Hepatic stellate cell (primary cell): ENCODE results near the gene SPATA6L.
A peak's percentile ranks its signal among the peaks of the same experiment; 100 is the strongest.

Experiments
- DNase-seq: peaks from one replicate; pipeline ENCODE4 v3.0.0; 2011; ENCODE audit warnings: low spot score

The SPATA6L gene, protein sequence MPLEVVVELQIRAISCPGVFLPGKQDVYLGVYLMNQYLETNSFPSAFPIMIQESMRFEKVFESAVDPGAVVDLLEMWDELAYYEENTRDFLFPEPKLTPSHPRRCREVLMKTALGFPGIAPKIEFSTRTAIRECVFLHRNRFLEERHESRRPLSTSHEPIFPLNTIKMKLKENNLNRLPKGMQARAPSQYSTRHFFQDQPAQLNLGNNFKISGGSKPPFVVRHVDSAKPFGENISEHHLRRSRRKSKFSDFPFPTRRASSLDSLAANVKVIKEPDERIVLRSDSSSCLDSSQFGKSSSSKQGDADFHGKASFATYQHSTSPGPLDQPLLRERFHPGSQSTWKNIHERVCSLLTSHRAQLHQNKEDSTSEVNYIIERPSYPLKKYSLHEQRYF

DNA sequence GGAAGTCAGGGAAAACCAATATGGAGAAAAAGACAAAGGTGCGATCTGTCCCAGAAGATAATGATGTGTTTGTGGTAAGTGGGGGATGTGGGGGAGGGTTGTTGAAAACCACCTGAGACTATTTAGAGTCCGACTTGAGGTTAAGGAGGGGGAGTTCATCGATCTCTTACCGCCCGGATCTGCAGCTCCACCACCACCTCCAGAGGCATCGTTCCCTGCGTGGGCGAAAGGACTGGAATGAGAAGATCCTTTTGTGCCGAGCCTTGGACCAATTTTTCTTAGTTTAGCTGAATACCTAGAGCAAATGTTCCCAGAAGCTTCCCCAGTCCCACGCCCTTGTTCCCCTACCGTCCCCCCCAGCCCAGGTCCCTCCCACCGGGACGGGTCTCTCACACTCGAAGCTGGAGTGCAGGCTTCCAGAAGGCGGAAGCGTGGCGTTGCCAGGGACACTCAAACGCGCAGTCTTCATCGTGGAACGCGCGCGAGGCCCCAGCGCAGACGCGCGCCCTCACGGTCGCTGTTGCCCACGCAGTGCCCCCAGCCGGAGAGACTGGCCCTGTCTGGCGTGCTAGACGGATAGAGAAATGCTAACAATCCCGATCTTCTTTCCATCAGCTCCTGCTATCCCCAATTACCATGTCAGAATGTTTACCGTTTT lies at the start of gene SPATA6L:
Gene SPATA6L, minus strand, starts transcription at position 439 of the 658 bp plus-strand sequence. Its CDS starts 230 bp downstream, at position 209.
- peak; percentile 60 for DNase-seq

DNA sequence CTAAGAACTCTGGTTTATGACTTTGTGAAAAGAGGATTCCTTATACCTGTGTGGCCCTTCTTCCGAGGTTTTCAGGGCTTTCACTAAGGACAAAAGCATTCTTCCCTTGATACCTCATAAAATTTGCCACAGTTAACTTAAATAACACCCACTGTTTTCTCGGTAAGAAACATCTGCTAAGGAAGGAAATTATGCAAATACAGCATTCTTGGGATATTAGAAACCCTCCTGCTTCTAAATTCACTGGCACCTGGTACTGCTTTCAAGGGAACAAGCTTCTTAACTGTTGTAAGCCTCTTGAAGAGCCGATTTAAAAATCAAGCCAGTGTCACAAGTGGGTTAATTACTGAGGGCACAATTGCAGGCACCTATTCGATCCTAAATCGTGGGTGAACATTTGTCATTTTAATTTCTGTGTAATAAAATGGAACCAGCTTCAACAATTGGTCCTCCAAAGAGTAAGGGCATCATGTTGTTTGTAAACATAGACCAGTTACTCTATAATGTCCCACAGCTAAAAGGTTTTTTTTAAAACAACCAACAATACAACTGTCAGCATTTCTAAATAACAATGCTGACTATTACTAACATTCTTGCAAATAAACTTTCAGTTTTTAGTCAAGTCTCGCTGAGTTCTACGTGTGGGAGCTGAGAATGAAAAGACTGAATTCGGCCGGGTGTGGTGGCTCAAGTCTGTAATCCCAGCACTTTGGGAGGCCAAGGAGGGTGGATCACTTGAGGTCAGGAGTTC lies 48.2 kb upstream of the SPATA6L start:
- DNase-seq = no peak

DNA sequence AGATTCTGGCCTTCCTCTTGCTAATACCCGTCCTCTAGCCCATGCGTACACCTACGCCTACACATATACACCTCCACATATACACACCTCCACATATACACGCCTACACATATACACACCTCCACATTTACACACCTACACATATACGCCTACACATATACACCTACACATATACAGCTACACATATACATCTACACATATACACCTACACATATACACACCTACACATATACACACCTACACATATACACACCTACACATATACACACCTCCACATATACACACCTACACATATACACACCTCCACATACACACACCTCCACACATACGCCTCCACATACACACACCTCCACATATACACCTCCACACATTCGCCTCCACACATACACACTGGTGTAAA lies 47.6 kb upstream of the SPATA6L start:
- no peak for DNase-seq

DNA sequence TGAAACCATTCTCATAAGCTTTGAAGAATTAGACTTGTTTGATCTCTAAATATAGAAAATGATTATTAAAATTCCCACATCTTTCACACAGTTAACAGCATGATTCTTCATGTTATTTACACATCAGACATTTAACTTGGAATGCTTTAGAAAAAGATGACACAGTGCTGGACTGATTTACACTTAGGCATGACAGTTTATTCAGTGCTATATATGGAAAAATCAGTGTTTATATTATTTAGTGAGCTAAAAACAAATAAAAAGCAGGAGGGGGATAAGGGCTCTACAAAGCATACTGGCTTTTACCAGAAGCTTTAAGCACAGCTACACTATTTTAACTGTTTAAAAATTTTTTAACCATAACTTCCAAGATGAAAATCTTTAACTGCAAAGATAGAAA lies 43.1 kb upstream of the SPATA6L start:
- DNase-seq = no peak

DNA sequence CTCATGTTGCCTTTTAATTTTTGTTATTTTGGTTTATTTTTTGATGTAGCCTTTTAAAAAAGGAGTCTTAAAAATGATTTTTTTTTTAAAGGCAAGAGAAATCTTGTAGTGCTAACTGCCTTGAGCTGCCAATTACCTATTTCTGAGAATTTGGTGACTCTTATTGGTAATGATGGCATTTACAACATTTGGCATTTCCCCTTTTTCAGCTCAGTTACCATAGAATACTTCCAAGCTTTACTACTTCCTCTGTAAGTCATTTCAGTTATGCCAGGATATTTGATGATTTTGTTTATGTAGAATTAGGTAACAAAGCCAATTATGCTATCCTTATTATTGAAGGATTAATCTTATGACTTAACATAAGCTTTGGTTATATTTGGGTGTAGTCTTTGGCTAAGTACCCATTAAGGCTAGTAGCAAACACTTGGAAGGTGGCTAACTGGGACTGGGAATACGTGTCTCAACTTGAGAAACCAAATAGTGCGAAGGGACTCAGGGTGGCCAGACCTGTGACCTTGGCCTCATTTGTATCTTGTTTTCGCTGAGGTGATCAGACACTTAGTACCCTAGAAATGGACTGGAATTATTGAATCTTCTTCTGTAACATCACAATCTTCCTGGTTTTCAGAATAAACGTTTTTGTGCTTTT lies 40.8 kb upstream of the SPATA6L start:
- no peak for DNase-seq

DNA sequence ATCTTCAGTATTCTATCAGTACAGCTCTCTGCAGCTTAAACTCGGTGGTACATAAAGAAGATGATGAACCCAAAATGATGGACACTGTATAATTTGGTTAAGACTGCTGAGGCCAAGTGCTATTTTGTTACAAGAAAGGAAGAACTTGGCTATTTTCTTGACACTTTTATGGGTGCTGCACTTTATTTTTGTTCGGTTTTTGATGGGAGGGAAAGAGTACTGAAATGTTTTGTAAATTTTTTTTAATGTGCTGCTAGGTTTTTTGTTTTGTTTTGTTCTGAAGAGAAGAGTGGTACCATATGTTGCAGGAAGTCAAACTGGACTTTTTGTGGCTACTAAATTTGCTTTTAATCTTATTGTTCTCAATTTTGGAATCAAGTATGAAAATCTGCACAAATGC lies 39.7 kb upstream of the SPATA6L start:
- no peak for DNase-seq

DNA sequence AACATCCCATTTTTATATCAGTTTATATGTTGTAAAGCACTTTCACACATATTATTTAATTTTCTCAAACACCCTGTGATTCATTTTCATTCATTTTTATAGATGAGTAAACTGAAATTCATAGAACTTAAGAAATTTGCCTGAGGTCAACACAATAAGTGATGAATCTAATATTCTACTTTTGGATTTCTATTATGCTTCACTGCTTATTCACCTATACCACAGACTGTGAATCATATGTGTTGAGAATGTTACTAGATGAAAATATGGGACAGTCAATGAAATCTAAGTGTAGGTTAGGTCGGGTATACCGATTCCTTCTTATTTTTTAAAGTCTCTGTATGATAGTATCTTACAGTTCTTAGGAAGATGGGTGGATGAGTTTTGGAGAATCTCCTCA lies 37.8 kb upstream of the SPATA6L start:
- DNase-seq = no peak

DNA sequence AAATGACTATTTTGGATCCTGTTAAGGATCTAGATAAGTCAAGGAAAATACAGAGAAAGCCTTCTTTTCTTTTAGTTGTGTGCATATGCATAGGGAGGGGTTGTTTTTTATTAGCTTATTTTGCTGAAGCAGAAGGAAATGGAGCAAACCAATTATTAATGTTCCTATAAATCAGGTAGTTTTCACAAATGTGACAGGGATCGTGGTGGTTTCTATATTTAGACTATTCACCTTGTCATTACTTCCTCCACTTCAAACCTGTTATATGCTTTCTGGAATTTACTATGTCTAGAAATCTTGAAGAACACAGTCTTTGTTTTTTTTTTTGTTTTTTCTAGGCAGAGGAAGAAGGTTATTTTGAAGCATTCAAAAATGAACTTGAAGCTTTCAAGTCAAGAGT lies 35.2 kb upstream of the SPATA6L start:
- DNase-seq = no peak

DNA sequence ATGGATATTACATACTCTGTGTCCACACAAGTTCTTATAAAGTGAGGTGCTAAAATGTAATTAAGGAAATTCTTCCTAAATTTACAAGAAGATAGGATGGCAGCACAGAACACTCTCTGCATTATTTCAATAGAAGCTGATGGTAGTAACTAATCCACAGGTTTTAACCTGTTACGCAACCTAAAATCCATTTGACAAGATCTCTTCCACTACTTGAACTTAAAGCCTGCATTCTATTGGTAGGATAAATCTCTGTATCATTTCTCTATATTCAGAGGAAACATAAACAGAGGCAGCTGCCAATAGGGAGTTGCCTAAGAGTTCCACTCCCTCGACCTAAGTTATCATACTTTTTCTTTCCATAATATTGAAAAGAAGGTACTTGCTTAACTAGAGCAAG lies 34.7 kb upstream of the SPATA6L start:
- no peak for DNase-seq

DNA sequence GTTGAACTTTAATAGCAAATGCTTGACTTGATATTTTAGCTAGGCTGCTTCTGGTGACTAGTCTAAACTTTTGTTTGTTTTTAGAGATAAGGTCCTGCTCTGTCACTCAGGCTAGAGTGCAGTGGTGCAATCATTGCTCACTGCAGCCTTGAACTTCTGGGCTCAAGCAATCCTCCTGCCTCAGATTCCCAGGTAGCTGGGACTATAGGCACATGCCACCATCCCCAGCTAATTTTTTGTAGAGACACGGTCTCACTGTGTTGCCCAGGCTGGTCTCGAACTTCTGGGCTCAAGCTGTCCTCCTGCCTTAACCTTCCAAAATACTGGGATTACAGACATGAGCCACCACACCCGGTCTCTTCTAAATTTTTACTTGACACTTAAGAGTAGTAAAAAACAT lies 33.8 kb upstream of the SPATA6L start:
- no peak for DNase-seq

DNA sequence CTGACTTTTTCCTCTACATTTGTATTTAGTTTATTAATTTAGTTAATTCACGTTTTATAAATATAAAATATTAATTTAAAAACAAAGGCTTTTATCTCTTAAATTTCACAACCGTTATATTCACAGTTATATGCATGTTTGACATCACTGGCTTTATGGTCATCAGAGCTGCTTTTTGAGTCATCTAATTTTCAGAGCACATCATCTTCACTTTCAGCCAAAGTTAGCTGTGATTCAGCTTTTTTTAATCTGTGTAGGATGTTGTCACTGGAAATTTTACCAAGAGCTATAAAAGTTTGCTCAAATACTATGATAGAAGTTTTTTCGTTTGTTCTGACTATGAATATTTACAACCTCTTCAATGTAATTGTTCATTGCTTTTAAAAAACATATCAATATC lies 25.5 kb upstream of the SPATA6L start:
- DNase-seq = no peak

DNA sequence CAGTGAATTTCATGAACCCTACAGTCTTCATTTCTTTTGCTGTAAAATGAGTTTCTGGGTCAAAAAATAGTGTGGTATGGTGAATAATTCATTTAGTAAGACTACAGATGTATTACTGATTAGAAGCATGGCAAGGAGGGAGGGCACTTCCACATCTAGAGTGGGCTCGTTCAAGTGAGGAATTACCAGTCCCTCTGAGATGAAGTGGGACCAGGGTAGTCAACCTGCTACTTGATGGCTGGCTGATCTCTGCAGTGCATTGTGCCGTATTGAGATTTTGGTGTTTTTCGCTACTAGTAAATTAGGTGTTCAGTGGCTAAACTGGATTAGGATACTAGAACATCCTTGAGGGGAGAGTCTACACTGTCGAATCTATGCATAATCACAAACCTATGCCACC lies 23.9 kb upstream of the SPATA6L start:
- no peak for DNase-seq

DNA sequence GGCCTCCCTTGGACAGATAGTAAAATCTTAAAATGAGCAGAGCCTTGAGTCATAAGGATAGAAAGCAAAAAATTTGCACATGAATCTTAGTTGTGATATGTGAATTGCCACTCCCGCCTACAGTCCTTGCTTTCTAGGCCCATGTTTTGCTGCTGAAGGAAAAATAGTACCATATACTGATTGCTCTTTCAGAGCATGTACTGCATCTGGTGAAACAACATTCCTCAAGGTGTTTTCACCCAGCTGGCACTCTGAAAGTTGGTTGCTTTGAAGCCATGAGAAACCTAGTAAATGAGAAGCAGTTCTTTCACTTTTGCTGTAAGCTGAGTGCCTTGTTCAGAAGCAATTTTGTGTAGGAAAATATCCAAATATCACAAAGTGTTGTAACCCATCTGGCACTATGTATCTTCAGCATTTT lies 23.4 kb upstream of the SPATA6L start:
- no peak for DNase-seq

DNA sequence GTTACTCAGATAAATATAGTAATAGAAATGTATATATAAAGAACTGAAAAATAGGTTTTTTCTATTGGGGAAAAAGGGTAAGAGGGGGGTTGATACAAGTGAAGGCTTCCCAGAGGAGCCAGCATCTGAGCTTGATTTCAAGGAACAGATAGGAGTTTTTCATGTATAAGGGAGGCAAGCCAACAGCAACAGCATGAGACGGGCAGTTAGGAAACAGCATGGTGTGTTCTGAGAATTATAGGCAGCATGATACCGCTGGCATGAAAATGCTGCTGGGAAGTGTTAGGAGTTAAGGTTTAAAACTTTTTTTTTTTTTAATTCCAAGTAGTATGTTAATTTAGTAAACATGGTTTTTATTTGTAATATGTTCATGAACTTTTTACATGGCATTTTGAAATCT lies 22.7 kb upstream of the SPATA6L start:
- DNase-seq = no peak

DNA sequence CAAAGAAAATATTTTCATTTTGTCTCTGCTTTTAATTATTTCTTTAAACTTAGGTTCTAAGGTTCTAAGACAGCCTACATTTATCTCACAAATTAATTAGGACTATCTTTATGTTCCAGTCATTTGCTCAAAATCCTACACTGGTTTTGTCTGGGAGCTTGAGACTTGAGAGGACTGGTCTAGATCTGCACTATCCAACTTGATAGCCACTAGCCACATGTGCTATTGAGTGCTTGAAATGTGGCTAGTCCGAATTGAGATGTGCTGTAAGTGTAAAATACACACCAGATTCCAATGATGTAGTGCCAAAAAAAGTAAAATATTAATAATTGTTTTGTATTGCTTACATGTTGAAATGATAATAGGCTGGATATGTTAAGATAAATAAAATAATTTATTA lies 20.3 kb upstream of the SPATA6L start:
- no peak for DNase-seq

DNA sequence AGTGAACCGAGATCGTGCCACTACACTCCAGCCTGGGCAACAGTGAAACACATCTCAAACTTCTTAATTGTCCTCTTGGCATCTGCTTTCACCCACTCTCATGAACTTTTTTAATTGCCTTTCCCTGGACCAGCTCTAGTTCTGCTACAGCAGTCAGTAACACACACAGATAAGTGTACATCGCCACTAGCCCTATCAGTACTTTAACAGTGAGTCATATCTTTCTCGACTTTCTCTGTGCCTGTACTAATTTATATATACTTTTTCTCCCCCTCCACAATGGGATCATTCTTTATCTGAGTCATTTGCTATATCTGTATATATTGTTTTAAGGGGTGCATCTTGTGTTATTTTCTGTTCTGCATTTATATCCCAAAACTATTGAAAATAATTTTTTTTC lies 19.8 kb upstream of the SPATA6L start:
- DNase-seq = no peak

DNA sequence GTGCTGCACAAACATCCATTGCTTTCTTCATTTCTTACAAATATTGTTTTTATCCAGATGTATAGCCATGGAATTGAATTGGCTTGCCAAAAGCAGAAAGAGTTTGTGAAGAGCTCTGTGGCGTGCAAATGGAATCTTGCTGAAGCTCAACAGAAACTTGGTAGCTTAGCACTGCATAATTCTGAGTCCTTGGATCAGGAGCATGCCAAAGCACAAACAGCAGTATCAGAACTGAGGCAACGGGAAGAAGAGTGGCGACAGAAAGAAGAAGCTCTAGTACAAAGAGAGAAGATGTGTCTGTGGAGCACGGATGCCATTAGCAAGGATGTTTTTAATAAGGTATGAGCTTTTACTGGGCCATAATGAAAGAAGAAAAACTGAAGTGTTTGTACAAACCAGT lies 18.5 kb upstream of the SPATA6L start:
- no peak for DNase-seq

DNA sequence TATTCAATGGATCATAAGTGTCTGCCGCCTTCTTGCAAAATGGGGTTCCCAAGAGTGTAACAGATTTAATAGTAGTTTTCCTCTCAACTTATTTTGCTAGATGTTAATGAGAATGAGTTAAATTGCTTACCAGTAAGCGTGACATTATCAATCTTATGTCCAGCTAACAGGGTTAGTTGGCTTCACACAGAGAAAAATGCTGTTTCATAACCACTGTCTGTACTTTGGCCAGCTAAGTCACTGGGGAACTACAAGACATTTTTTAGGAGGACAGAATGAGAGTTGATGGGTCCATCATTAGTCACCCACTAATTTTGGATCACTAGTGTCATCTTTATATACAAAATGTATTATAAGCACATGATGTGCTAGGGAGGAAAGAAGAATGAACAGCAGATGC lies 14.5 kb upstream of the SPATA6L start:
- no peak for DNase-seq

DNA sequence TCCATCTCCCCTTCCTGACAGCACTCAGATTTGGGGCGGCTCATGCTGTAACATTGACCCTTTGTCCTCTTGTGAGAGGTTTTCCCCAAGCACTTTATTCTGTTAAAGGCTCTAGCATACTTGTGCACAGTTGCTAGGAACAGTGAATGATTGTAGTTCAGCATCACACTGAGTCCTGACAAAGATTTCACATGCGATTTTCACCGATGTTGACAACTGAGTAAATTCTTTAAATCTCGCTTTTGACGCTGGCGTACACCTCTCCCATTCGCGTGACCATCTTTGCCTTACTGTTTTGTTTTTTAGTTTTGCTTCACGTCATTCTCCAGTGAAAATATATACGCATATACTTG lies 13.9 kb upstream of the SPATA6L start:
- no peak for DNase-seq

DNA sequence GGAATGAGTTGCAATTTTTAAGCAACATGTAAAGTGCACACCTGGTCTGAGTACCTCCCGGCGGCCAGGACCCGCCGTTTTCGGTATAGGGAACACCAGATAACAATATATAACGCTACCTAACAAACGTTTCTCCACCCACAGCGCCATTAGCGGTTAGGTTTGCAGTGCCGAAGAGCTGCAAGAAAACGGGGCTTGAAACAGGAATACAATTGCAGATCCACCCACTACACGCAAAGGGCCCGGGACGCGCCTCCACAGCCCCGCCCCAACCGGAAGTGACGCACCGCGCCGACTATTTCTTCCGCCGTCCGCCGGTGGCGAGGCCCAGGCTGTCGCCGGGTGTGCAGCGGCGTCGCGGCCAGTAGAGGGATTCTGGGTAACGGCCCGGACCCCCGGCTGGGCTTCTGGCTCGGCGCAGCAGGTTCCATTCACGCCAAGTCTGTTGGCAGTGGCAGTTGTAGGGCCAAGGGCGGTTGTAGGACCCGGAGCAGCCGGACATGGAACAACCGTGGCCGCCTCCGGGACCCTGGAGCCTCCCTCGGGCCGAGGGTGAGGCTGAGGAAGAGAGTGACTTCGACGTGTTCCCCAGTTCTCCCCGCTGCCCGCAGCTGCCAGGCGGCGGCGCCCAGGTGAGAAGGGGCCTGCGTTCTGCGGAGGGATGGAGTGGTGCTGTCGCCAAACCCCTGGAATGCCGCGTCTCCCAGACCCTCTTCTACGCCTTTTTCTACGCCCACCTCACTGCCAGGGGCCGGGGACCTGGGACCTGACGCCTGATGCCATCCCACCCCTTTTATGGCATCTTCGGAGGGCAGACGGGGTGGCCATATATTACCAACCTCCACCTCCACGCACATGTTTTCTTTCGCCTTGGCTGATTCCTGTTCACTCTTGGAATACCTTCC lies 13.2 kb upstream of the SPATA6L start, which contains the start of gene CDC37L1:
Gene CDC37L1, plus strand, starts transcription at position 302 of the 905 bp plus-strand sequence. Its CDS starts 199 bp downstream, at position 501.
- DNase-seq = peak; percentile 87

DNA sequence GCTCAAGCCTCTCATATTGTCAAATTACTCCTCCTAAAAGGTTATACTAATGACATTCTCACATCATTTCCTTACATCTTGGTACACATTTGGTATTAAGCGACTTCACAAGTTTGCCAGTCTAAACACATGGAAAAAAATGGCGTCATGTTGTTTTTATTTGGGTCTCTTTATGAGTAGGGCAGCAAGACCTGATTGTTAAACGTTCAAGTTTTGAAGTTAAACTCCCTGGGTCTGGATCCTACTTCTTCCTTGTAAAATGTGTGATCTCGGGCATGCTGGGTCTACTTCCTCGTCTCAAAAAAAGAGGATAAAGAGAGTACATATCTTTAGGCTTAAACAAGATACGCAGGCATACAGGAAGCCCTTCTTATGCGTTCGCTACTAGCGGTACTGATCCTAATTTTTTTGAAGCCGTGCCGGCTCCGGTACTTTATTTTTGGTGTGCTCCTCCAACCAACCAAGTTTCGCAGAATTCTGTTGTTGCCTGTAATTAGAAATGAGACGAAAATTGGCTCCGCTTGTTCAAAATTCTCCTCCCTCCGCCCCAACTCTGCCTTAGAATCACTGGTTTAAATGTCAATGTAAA lies 12.5 kb upstream of the SPATA6L start:
- DNase-seq = no peak
